Measurements from ENCODE around the gene ENOPH1. TPM values are rescaled to one million over a fixed set of nuclear protein-coding genes. Genes with fewer than 3 reads are reported as not detected.

The ENOPH1 gene
- total and polyA plus RNA-seq, 7 donors: 15.5 to 31.9 (median 21.8) TPM

- intact Hi-C loops (cut with DNase I): no loop called here
- WGBS, 2 donors: 96 to 97% methylated on average over 14 of the region's 14 CpGs
- no peaks in the 10 kb centered on the region for H3K36me3 ChIP-seq
- H3K9me3 ChIP-seq: no peaks in the 10 kb centered on the region
- H3K4me3 ChIP-seq: no peak overlapping the region
- TF ChIP-seq CTCF (IDR thresholded peaks at IDR 0.05) (no peak), POLR2AphosphoS5 (IDR thresholded peaks at IDR 0.05) (no peak), POLR2A (IDR thresholded peaks at IDR 0.05) (no peak), EP300 (IDR thresholded peaks at IDR 0.05) (no peak)
- H3K27ac ChIP-seq: no peak overlapping the region
- no peak for DNase-seq
- H3K4me1 ChIP-seq: no peaks in the 10 kb centered on the region
- H3K27me3 ChIP-seq: no peaks in the 10 kb centered on the region
These were observed 49.2 kb downstream of the ENOPH1 start for GRCh38 chr4:82479562-82479961.

GRCh38 chr4:82480771-82481505 lies 50.5 kb downstream of the ENOPH1 start:
- H3K4me1 ChIP-seq: no peaks in the 10 kb centered on the region
- H3K4me3 ChIP-seq: no peak overlapping the region
- no peaks in the 10 kb centered on the region for H3K36me3 ChIP-seq
- H3K27me3 ChIP-seq: no peaks in the 10 kb centered on the region
- no peak overlapping the region for H3K27ac ChIP-seq
- 95 to 97% methylated on average over 10 of the region's 10 CpGs for WGBS, 2 donors
- TF ChIP-seq CTCF (IDR thresholded peaks at IDR 0.05) (no peak), POLR2AphosphoS5 (IDR thresholded peaks at IDR 0.05) (no peak), POLR2A (IDR thresholded peaks at IDR 0.05) (no peak), EP300 (IDR thresholded peaks at IDR 0.05) (no peak)
- H3K9me3 ChIP-seq: no peaks in the 10 kb centered on the region
- DNase-seq: no peak
- intact Hi-C loops (cut with DNase I): no loop called here

- WGBS, 2 donors: 78 to 88% methylated on average over 6 of the region's 6 CpGs
- Histone ChIP-seq H3K36me3 (no peaks in the 10 kb centered on the region), H3K27me3 (no peaks in the 10 kb centered on the region), H3K9me3 (no peaks in the 10 kb centered on the region), H3K4me1 (no peaks in the 10 kb centered on the region), H3K4me3 (no peak overlapping the region), H3K27ac (no peak overlapping the region)
- intact Hi-C loops (cut with DNase I): no loop called here
- TF ChIP-seq POLR2AphosphoS5 (IDR thresholded peaks at IDR 0.05) (no peak), CTCF (IDR thresholded peaks at IDR 0.05) (no peak), POLR2A (IDR thresholded peaks at IDR 0.05) (no peak), EP300 (IDR thresholded peaks at IDR 0.05) (no peak)
- DNase-seq: no peak
These were observed 51.1 kb downstream of the ENOPH1 start for GRCh38 chr4:82481506-82481840.

GRCh38 chr4:82482387-82482786 lies 52.0 kb downstream of the ENOPH1 start:
- Histone ChIP-seq H3K27ac (no peak overlapping the region), H3K4me1 (no peaks in the 10 kb centered on the region), H3K36me3 (no peaks in the 10 kb centered on the region), H3K9me3 (no peaks in the 10 kb centered on the region), H3K27me3 (no peaks in the 10 kb centered on the region), H3K4me3 (no peak overlapping the region)
- intact Hi-C loops (cut with DNase I): no loop called here
- WGBS, 2 donors: 42 to 76% methylated on average over 6 of the region's 6 CpGs
- DNase-seq: no peak
- TF ChIP-seq CTCF (IDR thresholded peaks at IDR 0.05): no peak
- no peak for TF ChIP-seq POLR2A (IDR thresholded peaks at IDR 0.05)
- TF ChIP-seq EP300 (IDR thresholded peaks at IDR 0.05): no peak
- TF ChIP-seq POLR2AphosphoS5 (IDR thresholded peaks at IDR 0.05): no peak
